ENCODE data around the gene ZNF750.

Gene ZNF750

DNA sequence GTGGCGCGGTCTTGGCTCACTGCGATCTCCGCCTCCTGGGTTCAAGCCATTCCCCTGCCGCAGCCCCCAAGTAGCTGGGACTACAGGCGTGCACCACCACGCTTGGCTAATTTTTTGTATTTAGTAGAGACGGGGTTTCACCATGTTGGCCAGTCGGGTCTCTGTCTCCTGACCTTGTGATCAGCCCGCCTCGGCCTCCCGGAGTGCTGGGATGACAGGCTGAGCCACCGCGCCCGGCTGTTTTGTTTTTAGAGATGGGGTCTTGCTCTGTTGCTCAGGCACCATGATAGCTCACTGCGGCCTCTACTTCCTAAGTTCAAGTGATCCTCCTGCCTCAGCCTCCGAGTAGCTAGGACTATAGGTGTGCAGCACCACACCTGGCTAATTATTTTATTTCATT lies 27.2 kb downstream of the ZNF750 start:
- in situ Hi-C loops (cut with HindIII; ENCODE audit: low pct_ligation_motif_present, low sequenced_read_pairs), result no loop called here
- TF ChIP-seq, protein P1, sequence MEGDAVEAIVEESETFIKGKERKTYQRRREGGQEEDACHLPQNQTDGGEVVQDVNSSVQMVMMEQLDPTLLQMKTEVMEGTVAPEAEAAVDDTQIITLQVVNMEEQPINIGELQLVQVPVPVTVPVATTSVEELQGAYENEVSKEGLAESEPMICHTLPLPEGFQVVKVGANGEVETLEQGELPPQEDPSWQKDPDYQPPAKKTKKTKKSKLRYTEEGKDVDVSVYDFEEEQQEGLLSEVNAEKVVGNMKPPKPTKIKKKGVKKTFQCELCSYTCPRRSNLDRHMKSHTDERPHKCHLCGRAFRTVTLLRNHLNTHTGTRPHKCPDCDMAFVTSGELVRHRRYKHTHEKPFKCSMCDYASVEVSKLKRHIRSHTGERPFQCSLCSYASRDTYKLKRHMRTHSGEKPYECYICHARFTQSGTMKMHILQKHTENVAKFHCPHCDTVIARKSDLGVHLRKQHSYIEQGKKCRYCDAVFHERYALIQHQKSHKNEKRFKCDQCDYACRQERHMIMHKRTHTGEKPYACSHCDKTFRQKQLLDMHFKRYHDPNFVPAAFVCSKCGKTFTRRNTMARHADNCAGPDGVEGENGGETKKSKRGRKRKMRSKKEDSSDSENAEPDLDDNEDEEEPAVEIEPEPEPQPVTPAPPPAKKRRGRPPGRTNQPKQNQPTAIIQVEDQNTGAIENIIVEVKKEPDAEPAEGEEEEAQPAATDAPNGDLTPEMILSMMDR (IDR thresholded peaks at IDR 0.05; ENCODE audit: low read depth, low read length, missing control alignments), result no peak
- H3K36me3 ChIP-seq (replicated peaks), result no peaks in the 10 kb centered on the region
- no peak overlapping the region for H3K27ac ChIP-seq
- no peak for DNase-seq
- H3K27me3 ChIP-seq (replicated peaks), result no peaks in the 10 kb centered on the region
- H3K4me3 ChIP-seq (ENCODE audit: low read depth, low read length), result no peak overlapping the region

DNA sequence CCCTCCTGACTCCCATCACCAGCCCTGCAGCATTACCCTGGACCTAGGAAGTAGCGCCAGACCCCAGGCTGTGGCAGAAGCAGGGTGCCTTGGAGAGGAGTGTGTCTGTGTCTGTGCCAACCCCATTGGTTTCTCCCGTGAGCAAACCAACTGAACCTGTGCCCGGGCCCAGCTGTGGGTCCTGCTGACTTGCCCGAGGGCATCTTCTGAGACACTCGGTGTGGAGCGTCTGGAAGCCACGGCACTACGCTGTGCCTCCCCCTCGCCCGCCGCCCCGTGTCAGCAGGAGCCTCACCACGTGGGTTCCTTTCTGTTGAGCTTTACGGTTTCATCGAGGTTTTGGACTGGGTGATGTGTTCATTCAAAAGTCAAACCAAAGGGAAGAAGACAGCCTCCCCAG lies 27.8 kb downstream of the ZNF750 start:
- no peak overlapping the region for H3K27ac ChIP-seq
- in situ Hi-C loops (cut with HindIII; ENCODE audit: low pct_ligation_motif_present, low sequenced_read_pairs), result no loop called here
- TF ChIP-seq, protein P1 (IDR thresholded peaks at IDR 0.05; ENCODE audit: low read depth, low read length, missing control alignments), result no peak
- no peak for DNase-seq
- H3K36me3 ChIP-seq (replicated peaks), result no peaks in the 10 kb centered on the region
- no peak overlapping the region for H3K4me3 ChIP-seq (ENCODE audit: low read depth, low read length)
- no peaks in the 10 kb centered on the region for H3K27me3 ChIP-seq (replicated peaks)

DNA sequence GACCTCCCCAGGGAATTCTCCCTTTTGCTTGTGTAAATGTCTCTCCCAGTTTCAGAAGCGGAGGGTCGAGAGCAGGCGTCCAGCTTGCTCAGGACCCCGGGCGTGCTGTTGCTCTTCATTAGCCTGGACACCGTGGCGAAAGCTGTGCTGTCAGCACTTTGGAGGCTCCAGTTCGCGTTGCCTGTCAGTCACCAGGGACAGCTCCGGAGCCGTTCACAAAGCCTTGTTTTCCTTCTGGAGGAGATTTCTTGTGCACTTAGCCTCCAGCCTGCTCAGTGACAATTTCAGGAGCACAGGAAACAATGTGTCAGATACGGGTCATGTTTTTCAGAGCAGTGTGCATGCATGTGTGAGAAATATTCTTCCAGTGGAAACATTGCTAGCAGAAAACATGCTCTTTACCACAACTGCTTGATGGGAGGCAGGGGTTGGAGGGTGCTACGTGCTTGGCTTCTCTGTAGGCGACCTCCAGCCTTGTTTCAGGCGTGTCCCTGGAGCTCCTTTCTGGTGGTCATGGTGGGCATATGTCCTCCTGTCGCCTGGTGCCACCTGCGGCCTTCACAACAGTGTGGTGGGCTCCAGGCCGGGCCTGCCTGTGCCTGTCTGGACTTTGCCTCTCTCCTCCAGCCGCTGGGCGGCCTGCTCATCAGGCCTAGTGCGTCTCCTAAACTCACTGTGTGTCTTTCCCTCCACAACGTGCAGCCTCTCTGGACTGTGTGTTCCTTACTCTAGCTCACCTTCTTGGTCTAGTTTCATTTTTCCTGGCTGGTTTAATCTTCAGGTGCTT lies 29.0 kb downstream of the ZNF750 start:
- in situ Hi-C loops (cut with HindIII; ENCODE audit: low pct_ligation_motif_present, low sequenced_read_pairs), result no loop called here
- Histone ChIP-seq H3K27ac (no peak overlapping the region), H3K27me3 (replicated peaks) (no peaks in the 10 kb centered on the region), H3K36me3 (replicated peaks) (no peaks in the 10 kb centered on the region), H3K4me3 (ENCODE audit: low read depth, low read length) (no peak overlapping the region)
- TF ChIP-seq, protein P1 (IDR thresholded peaks at IDR 0.05; ENCODE audit: low read depth, low read length, missing control alignments), result no peak
- DNase-seq, result no peak

DNA sequence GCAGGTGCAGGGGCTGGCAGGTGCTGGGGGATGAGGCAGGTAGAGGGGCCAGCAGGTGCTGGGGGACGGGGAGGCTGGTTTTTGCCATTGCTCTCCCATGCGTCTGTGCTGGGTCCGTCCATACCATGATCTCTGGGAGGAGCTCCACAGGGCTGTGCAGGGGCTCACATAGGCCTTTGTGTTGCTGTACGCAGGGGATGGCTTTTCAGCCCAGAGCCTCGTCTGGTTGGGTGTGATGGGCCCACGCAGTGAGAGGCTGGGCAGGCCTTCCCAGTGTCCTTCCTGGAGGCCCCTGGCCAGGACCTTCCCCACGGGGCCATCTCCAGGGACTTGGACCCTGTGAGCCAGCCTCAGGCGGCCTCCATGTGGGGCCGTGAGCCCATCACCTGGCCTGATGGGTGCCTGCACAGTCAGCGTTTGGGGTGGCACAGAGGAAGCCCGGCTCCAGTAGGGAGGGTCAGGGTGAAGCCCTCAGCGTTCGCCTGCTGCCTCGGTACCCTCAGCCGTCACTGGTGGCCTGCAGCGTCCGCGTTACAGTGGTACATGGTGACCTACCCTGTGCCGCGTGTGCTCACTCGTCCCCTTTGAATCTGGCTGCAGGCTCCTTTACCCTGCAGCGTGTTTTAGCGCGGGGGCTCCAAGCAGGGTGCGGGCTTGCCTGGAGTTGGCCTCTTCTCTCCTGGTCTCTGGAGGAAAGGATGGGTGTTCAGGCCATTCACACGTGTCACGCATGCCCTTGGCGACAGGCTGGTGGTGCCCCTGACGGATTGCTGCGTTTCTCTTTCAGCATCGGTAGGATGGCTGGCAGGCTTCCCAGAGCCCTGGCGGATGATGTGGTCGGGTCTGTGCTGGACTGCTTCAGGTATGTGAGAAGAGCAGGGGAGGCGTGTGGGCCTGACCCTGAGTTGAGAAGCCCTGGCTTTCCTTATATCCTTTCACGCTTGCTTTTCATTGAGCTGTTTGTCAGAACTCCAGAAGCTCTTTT lies 30.6 kb downstream of the ZNF750 start:
- no peak overlapping the region for H3K4me3 ChIP-seq (ENCODE audit: low read depth, low read length)
- no peaks in the 10 kb centered on the region for H3K36me3 ChIP-seq (replicated peaks)
- peak; percentile 20 for DNase-seq
- TF ChIP-seq, protein P1 (IDR thresholded peaks at IDR 0.05; ENCODE audit: low read depth, low read length, missing control alignments), result no peak
- in situ Hi-C loops (cut with HindIII; ENCODE audit: low pct_ligation_motif_present, low sequenced_read_pairs), result no loop called here
- H3K27ac ChIP-seq, result no peak overlapping the region
- H3K27me3 ChIP-seq (replicated peaks), result no peaks in the 10 kb centered on the region

DNA sequence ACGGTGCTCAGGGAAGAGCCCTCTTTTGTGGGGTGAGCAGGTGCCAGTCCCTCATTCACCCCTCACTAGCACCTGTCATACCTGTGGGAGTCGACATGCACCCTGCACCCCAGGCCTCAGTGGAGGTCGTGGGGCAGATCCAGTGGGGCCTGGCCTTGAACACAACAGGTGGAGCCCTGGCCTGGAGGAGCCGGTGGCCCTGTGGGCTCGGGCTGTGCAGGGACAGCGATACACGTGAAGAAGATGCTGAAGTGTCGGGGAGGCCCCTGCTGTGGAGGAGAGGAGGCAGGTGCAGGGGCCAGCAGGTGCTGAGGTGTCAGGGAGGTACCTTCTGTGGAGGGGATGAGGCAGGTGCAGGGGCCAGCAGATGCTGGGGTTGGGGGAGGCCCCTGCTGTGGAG lies 31.8 kb downstream of the ZNF750 start:
- TF ChIP-seq, protein P1 (IDR thresholded peaks at IDR 0.05; ENCODE audit: low read depth, low read length, missing control alignments), result no peak
- no peak overlapping the region for H3K27ac ChIP-seq
- DNase-seq, result no peak
- no peaks in the 10 kb centered on the region for H3K36me3 ChIP-seq (replicated peaks)
- no peaks in the 10 kb centered on the region for H3K27me3 ChIP-seq (replicated peaks)
- H3K4me3 ChIP-seq (ENCODE audit: low read depth, low read length), result no peak overlapping the region
- in situ Hi-C loops (cut with HindIII; ENCODE audit: low pct_ligation_motif_present, low sequenced_read_pairs), result no loop called here

Measured in brain microvascular endothelial cell (primary cell).